IgD-negative memory B cell (primary cell): Measurements from ENCODE around the gene UTF1. TPM values are rescaled to one million over a fixed set of nuclear protein-coding genes. Genes with fewer than 3 reads are reported as not detected.

Experiments used
- polyA plus RNA-seq: library from polyadenylated mRNA; unstranded; fragments of 300-500 nt; fragmentation: Illumina TruSeq; gene quantifications from one replicate; pipeline ENCODE4 v1.2.3, GENCODE V29; 2021

The UTF1 gene
- polyA plus RNA-seq, 1 donor from 2014 or later = not detected

Other genes with a start within 250 kb of the UTF1 start
- not detected for gene ADGRA1, start 142.3 kb upstream of the UTF1 start, polyA plus RNA-seq
- 0.05 TPM for gene KNDC1, start 70.0 kb upstream of the UTF1 start, polyA plus RNA-seq
- not detected for gene VENTX, start 7.6 kb downstream of the UTF1 start, polyA plus RNA-seq
- 70.9 TPM for gene ADAM8, start 46.7 kb downstream of the UTF1 start, polyA plus RNA-seq
- gene TUBGCP2, start 78.7 kb downstream of the UTF1 start, polyA plus RNA-seq = 32.1 TPM
- gene ZNF511, start 78.7 kb downstream of the UTF1 start, polyA plus RNA-seq = 107 TPM
- gene CALY, start 106.7 kb downstream of the UTF1 start, polyA plus RNA-seq = not detected
- not detected for gene PRAP1, start 117.2 kb downstream of the UTF1 start, polyA plus RNA-seq
- gene FUOM, start 127.8 kb downstream of the UTF1 start, polyA plus RNA-seq = 37.1 TPM
- gene ECHS1, start 143.1 kb downstream of the UTF1 start, polyA plus RNA-seq = 117 TPM
- gene PAOX, start 149.0 kb downstream of the UTF1 start, polyA plus RNA-seq = 55.4 TPM
- gene MTG1, start 163.9 kb downstream of the UTF1 start, polyA plus RNA-seq = 51.8 TPM
- gene SPRN, start 194.4 kb downstream of the UTF1 start, polyA plus RNA-seq = 0.40 TPM
- gene SCART1, start 223.7 kb downstream of the UTF1 start, polyA plus RNA-seq = not detected